Embryonic facial prominence (tissue), 1 donor: Measurements from ENCODE around the gene DUSP22.

Source experiments
- DNase-seq: peaks from one replicate; pipeline ENCODE4 v3.0.0-alpha.2; 2016; ENCODE audit errors: extremely low spot score

DUSP22 gene

DNA sequence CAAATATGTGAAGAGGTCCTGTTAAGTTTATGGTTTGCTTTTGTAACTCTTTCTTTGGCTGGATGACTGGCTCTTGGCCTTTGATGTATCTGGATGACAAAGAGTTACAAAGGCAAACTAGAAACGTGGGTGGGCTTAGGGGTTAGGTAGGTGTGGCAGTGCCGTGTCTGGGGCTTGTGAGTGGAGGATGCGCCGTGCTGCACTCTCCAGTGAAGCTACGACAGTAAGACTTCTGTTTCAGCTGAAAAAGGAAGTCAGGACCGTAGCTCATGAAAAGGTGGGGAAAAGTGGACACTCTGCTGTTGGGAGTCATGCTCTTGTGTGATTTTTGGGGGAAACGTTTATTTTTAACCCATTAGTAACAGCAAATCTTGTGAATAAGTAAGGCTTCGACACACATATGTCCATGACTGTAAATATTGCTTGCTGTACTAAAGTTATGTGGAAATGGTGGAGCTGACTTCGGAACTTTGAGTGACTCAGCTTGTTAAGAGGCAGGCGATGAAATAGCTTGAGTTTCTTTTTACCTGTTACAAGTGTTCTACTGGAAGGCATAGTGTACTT is 45.6 kb downstream of the DUSP22 start:
- DNase-seq = no peak

GRCh38 chr6:338815-339262 is 46.6 kb downstream of the DUSP22 start:
- no peak for DNase-seq

GRCh38 chr6:339480-339879 is 47.2 kb downstream of the DUSP22 start:
- DNase-seq = no peak

- no peak for DNase-seq
Observed at GRCh38 chr6:340186-340955, 48.1 kb downstream of the DUSP22 start.

DNA sequence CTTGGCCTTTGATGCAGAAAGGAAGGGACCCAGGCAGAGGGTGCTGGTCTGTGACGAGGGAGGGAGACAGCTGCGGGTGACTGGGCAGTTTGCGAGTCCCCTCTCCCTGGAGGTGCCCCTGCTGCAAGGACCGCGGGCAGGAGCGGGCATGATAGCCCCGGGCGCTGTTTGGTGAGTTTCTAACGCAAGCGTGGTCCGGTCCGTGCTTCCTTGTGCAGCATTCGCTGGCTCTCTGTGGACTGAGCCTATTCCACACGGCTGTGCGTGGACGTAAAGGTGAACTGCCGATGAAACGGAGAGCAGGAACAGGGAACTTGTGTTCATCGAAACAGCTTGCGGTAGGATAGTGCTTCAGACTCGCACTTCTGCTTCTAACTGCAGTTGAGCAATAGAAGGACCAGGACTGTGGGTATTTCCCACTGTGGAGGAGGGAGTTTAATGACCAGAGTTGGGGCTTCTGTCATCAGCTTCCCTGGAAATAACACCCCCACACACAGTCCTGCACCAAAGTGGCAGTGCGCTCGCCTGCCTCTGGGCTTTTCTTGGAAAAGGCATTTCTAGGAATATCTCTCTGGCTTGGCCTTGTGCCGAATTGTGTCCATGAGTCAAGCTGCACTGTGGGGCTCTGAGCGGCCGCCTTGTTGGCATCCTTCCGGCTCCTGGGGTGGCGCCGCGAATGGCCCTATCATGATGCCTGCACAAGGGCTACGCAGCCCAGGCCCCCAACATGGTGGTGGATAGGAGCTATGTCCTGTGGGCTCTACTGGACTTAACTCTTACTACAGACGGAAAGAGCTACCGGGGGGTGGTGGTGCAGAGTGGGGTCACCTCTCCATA is 48.9 kb downstream of the DUSP22 start:
- DNase-seq = no peak

GRCh38 chr6:341914-342831 is 49.9 kb downstream of the DUSP22 start:
- no peak for DNase-seq

- no peak for DNase-seq
Observed at GRCh38 chr6:342832-343179, 50.5 kb downstream of the DUSP22 start.

GRCh38 chr6:343226-343935 is 51.1 kb downstream of the DUSP22 start:
- no peak for DNase-seq

- DNase-seq = no peak
Observed at GRCh38 chr6:343960-344815, 51.9 kb downstream of the DUSP22 start.

- DNase-seq = no peak
Observed at GRCh38 chr6:344816-345340, 52.6 kb downstream of the DUSP22 start.

DNA sequence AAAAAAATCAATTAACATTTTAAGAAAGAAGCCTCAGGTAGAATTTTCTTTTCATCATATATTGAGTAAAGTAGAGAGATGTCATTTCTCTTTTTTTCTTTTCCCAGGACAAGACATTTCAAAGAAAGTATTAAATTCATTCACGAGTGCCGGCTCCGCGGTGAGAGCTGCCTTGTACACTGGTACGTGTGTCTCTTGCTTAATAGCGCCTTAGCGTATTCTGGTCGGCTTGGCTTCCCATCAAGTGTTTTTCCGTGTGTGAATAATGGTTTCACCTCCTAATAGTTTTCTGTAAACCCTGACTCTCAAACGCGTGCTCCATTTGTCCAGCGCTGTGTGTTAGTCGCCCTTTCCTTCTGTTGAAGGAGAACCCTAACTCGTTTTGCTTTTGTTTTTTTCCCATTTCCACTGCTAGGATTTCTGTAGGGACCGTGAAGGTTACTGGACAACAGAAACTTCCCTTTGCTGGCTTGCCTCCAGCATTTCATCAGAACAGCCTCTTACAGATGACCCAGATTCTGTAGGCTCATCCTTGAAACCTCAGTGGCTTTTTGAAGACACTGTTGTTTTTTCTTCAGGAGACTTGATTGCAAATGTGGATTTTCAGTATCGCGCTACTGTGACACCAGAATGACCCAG is 53.6 kb downstream of the DUSP22 start:
- DNase-seq = no peak

DNA sequence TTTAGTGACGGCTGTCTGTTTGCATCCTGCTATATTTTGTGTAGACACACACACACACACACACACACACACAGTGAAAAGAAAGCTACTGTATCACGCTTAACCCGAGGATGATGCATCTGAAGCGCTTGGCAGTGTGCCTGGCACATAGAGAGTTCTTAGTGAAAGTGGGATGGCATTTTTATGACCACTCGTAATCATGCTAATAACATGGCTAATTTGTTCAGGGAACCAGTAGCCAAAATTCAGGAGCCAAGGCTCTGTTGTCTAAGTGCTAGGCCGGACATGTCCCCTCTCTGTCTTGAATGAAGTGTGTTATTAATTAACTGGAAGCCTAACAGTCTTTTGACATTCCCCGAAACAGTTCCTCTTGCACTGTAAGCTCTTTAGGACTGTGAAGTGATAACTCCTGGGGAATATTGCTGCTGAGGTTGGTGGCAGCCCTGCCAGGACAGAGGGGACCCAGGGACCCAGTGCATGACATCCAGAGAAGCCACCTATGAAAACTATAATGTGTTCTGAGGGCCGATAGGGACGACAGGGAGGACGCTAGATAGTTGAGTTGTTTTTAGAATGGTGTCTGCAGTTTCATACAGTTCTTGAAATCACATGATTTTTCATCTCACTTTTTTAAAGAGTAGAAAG is 54.2 kb downstream of the DUSP22 start:
- DNase-seq = no peak

DNA sequence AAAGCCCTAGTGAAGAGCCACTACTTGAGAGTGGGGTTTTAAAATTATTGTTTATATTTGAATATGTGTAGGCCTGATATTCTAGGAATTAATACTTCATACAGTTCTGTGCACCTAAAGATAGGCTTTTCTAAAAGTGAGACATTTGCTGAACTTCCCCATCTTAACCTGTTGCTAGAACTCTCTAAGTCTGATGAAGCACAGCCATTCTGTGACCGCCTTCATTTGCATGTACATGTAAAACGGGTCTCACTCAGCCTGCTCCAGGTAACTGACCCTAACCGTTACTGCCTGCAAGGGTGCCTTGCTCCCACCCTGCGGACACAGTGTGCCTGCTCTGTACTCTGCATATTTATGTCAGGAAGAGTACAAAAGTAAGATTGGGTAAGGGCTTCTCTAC is 54.9 kb downstream of the DUSP22 start:
- no peak for DNase-seq

GRCh38 chr6:347951-348859 is 55.9 kb downstream of the DUSP22 start:
- no peak for DNase-seq

DNA sequence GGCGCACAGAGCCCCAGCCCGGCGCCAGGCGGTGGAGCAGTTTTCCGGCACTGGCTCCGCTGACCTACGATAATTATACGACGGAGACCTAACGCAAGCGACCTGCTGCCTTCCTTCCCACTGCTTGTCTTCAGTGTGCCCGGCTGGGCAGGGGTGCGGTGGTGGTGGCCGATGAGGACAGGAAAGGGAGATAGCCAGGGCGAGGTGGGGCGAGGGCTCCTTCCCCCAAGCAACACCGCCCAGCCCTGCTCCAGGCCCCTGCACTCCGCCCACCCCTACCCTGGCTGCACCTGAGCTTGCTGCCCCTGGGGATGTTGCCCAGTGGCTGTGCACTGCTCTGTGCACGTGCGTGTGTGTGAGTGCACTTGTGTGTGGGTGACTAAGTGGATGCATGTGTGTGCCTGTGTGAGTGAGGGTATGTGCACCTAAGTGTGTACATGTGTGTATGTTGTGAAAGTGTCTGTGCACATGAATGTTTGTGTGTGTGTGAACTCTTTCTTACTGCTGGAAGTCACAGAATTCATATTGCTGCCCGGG is 56.6 kb downstream of the DUSP22 start:
- no peak for DNase-seq

DNA sequence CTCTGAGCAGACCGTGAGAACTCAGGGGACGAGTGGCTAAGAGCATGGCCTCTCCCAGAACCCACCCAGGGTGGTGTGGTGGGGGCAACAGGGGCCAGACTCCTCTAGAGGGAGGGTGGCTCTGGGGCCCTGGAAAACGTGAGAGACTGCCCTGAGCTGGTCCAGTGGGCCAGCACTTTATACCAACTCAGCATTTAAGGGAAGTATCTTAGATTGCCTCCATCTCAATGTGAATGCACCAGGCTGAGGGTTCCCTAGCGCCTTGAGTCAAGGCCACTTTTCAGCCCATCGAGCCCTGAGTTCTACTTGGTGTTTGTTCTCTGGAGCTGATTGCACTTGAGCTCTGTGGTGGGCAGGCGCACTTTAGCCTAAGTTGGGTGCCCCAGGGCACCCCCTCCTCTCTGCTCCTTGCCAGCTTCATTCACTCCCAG is 57.2 kb downstream of the DUSP22 start:
- no peak for DNase-seq

DNA sequence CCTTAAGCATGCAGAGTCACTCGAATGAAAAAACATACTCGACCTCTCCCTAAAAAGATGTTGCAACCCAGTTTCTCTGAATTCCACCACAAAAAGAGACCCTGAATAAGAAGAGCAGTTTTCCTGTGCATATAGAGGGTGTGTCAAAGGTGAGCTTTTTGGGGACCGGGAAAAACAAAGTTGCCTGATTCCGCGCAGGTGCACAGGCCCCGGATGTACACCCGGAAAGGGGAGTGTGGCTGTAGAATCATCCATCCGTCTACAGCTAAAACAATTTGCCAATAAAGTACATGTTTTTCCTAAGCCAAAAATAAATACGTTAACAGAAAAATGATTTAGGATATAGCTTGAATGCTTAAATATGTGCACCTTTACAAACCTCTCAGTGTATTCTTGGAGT is 58.1 kb downstream of the DUSP22 start:
- DNase-seq = no peak
